Effector memory CD8-positive, alpha-beta T cell (primary cell): ENCODE data around the gene LGI1.

Experiments used
- ATAC-seq: fragments of 150-1000 bp; cut with Tn5 transposase; replicated peaks from 2 replicates; pipeline ENCODE4 v1.10.0; 2021; ENCODE audit warnings: mild to moderate bottlenecking, moderate library complexity
- DNase-seq, 3 experiments: peaks; one replicate each; pipeline ENCODE4 v3.0.0; 2021
- H3K27ac Mint-ChIP-seq, 2 donors: one replicate each; pipeline ENCODE4 v1.8.0; 2022; ENCODE audit warnings: mild to moderate bottlenecking in 2 of 2, mixed read lengths in 2 of 2, moderate library complexity in 2 of 2
- H3K27me3 Mint-ChIP-seq, 2 donors: one replicate each; pipeline ENCODE4 v1.8.0; 2022; ENCODE audit warnings: mixed read lengths in 2 of 2
- H3K36me3 Mint-ChIP-seq: one replicate; pipeline ENCODE4 v1.8.0; 2022; ENCODE audit warnings: mild to moderate bottlenecking, moderate library complexity, mixed read lengths; ENCODE audit not compliant: insufficient read depth
- H3K4me1 Mint-ChIP-seq, 2 donors: one replicate each; pipeline ENCODE4 v1.8.0; 2022; ENCODE audit warnings: low read depth in 2 of 2, mixed read lengths in 2 of 2
- H3K4me3 Mint-ChIP-seq, 2 donors: one replicate each; pipeline ENCODE4 v1.8.0; 2022; ENCODE audit warnings: mild to moderate bottlenecking in 2 of 2, mixed read lengths in 2 of 2, moderate library complexity in 2 of 2
- H3K9me3 Mint-ChIP-seq, 2 donors: one replicate each; pipeline ENCODE4 v1.8.0; 2022; ENCODE audit warnings: mixed read lengths in 2 of 2
- total RNA-seq, 9 experiments: gene quantifications; one replicate each; lab custom pipeline; 2026; lab: John Stamatoyannopoulos, UW

LGI1 gene
- total RNA-seq = 0 to 0.32 (median 0) reads per million in 9 experiments

GRCh38 chr10:93757801-93758507 is at the start of gene LGI1:
LGI1 (plus strand) TSS chr10:93757936; CDS start chr10:93758145, 209 bp downstream.
- ATAC-seq (no peak), DNase-seq (no peak)
- Mint-ChIP-seq H3K27ac (no peak within 1 kb of the TSS), H3K4me1 (peaks cover 1 to 5% of the 10 kb centered on the region in 2 donors), H3K36me3 (no peaks in the 10 kb centered on the region), H3K27me3 (peaks cover 61 to 90% of the 10 kb centered on the region in 2 donors), H3K4me3 (no peak within 1 kb of the TSS), H3K9me3 (no peaks in the 10 kb centered on the region)

- Mint-ChIP-seq H3K27ac (no peak overlapping the region), H3K4me3 (no peak overlapping the region), H3K9me3 (no peaks in the 10 kb centered on the region), H3K4me1 (no peaks in the 10 kb centered on the region), H3K36me3 (no peaks in the 10 kb centered on the region), H3K27me3 (peaks cover 0 to 24% of the 10 kb centered on the region in 2 donors)
- DNase-seq (no peak), ATAC-seq (no peak)
These were observed 47.3 kb upstream of the LGI1 start for GRCh38 chr10:93710333-93710909.

GRCh38 chr10:93711891-93712290 is 45.8 kb upstream of the LGI1 start:
- H3K4me3 Mint-ChIP-seq = no peak overlapping the region
- DNase-seq (no peak), ATAC-seq (no peak)
- no peak overlapping the region for H3K27ac Mint-ChIP-seq
- H3K4me1 Mint-ChIP-seq = no peaks in the 10 kb centered on the region
- H3K36me3 Mint-ChIP-seq = no peaks in the 10 kb centered on the region
- H3K9me3 Mint-ChIP-seq = no peaks in the 10 kb centered on the region
- H3K27me3 Mint-ChIP-seq = peaks cover 0 to 24% of the 10 kb centered on the region in 2 donors

DNA sequence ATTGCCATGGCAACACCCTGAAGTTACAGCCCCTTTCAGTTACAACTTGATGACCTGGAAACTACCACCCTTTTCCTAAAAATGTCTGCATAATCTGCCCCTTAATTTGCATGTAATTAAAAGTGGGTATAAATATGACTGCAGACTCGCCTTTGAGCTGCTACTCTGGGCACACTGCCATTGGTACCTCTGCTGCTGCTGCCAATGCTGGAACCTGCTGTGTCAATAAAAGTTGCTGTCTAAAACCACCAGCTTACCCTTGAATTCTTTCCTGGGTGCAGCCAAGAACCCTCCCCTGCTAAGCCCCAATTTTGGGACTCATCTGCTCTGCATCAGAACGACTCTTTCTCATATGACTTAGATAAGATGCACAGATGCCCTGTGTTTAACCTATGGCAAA is 45.1 kb upstream of the LGI1 start:
- Mint-ChIP-seq H3K27ac (no peak overlapping the region), H3K27me3 (peaks cover 0 to 28% of the 10 kb centered on the region in 2 donors), H3K4me1 (no peaks in the 10 kb centered on the region), H3K4me3 (no peak overlapping the region), H3K9me3 (no peaks in the 10 kb centered on the region), H3K36me3 (no peaks in the 10 kb centered on the region)
- ATAC-seq (no peak), DNase-seq (no peak)

DNA sequence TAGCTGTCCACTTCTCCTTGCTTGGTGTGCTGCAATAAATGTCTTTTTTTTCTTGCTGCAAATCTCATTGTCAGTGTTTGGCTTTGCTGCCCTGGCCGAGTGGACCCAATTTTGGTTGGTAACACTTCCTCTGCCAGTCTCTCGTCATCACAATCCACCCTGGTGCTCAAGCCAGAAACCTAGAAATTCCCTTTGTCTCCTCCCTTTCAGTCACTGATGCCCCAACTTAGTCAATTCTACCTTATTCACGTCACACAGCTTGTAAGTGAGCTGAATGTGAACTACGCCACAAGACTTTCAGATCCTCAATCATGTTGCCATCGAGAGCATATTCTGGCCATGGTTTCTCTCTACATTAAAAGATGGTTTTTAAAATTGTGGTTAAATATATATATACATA is 42.4 kb upstream of the LGI1 start:
- Mint-ChIP-seq H3K27ac (no peak overlapping the region), H3K4me3 (no peak overlapping the region), H3K36me3 (no peaks in the 10 kb centered on the region), H3K4me1 (no peaks in the 10 kb centered on the region), H3K27me3 (peaks cover 17 to 48% of the 10 kb centered on the region in 2 donors), H3K9me3 (no peaks in the 10 kb centered on the region)
- ATAC-seq = no peak
- no peak for DNase-seq

GRCh38 chr10:93716766-93717165 is 41.0 kb upstream of the LGI1 start:
- Mint-ChIP-seq H3K27me3 (peaks cover 24 to 59% of the 10 kb centered on the region in 2 donors), H3K27ac (no peak overlapping the region), H3K36me3 (no peaks in the 10 kb centered on the region), H3K9me3 (no peaks in the 10 kb centered on the region), H3K4me1 (no peaks in the 10 kb centered on the region), H3K4me3 (no peak overlapping the region)
- DNase-seq (no peak), ATAC-seq (no peak)

DNA sequence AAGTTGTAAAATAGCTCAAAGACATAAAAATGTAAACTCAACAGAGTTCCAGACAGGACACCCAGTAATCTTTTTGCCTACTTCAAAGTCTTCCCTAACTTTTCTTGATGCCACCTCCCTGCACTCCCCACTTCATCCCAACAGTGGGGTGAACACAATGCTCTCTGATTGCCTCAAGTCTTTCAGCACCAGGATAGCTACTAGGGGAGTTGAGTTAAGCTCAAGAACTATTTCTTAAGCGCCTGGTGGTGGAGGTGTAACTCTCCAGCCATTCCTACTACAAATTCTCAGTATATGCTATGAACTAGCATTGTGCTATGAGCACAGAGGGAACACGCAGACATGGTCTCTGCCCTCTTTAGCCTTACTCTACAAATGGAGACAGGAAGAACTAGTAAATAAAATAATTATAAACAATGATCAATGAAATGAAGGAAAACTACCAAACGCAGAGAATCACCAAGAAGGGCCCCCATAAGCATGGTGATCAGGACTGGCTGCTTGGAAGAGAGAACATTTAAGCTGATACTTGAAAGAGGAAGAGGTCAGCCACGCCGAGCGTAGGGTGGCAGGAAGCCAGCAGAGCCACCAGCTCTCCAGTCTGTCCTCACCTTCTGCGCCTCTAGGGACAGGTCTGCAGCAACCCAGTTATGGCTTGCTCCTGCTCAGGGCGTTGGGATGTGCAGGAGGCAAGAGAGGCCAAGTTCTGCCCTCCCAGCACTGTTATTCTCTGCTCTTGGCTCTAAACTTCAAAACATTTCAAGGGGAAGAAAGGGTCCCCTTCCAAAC is 38.6 kb upstream of the LGI1 start:
- Mint-ChIP-seq H3K27ac (no peak overlapping the region), H3K4me3 (no peak overlapping the region), H3K4me1 (no peaks in the 10 kb centered on the region), H3K9me3 (no peaks in the 10 kb centered on the region), H3K36me3 (no peaks in the 10 kb centered on the region), H3K27me3 (peaks cover 31 to 58% of the 10 kb centered on the region in 2 donors)
- DNase-seq (no peak), ATAC-seq (no peak)

DNA sequence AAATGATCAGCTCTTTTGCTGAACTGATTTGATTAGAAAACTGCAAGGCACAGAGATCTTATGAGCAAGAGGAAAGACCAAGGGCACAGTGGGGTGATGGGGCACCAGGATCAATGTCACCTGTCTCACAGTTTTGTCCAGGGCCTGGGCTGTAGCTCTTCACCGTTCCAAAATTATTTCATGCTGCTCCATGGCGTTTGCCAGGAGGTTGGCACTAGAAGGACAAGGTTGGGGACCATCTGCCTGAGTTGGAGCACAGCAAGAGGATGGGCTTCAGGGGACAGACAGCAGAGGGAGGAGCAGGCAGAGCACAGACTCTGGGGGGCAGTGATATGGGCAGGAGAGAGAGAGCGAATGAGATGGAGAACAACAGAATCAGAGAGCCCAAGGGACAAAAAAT is 37.8 kb upstream of the LGI1 start:
- DNase-seq (no peak), ATAC-seq (no peak)
- H3K4me1 Mint-ChIP-seq = no peaks in the 10 kb centered on the region
- H3K9me3 Mint-ChIP-seq = no peaks in the 10 kb centered on the region
- peaks cover 34 to 61% of the 10 kb centered on the region in 2 donors for H3K27me3 Mint-ChIP-seq
- no peak overlapping the region for H3K27ac Mint-ChIP-seq
- H3K4me3 Mint-ChIP-seq = no peak overlapping the region
- no peaks in the 10 kb centered on the region for H3K36me3 Mint-ChIP-seq

DNA sequence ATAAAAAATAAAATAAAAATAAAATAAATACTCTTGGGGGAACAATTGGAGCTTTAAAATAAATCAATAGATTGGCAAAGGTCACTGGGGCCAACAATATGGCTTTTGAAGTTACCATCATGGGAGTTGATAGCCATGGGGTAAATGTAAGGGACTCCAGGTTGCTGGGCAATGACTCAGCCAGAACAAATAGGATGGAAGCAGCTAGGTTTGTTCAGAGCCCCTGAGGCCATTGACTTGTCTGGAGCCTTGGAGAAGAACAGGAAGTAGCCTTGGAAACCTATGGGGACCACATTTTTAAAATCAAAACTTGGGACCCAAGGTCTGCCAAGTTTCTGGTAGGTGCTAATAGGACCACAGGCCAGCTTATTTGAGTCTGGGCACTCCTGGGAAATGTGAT is 35.2 kb upstream of the LGI1 start:
- Mint-ChIP-seq H3K4me3 (no peak overlapping the region), H3K9me3 (no peaks in the 10 kb centered on the region), H3K27me3 (peaks cover 57 to 68% of the 10 kb centered on the region in 2 donors), H3K27ac (no peak overlapping the region), H3K36me3 (no peaks in the 10 kb centered on the region), H3K4me1 (no peaks in the 10 kb centered on the region)
- ATAC-seq (no peak), DNase-seq (no peak)

DNA sequence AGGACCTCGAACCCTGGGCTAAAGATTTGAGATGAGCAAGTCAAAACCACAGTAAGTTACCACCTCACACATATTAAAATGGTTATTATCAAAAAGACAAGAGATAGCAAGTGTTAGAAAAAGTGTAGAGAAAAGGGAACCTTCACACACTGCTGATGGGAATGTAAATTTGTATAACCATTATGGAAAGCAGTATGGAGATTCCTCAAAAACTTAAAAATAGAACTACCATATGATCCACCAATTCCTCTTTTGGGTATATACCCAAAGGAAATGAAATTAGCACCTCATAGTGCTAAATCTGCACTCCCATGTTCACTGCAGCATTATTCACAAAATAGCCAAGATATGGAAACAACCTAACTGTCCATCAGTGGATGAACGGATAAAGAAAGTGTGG is 34.6 kb upstream of the LGI1 start:
- DNase-seq (no peak), ATAC-seq (no peak)
- H3K4me3 Mint-ChIP-seq = no peak overlapping the region
- H3K27ac Mint-ChIP-seq = no peak overlapping the region
- H3K36me3 Mint-ChIP-seq = no peaks in the 10 kb centered on the region
- no peaks in the 10 kb centered on the region for H3K9me3 Mint-ChIP-seq
- H3K27me3 Mint-ChIP-seq = peaks cover 63 to 71% of the 10 kb centered on the region in 2 donors
- no peaks in the 10 kb centered on the region for H3K4me1 Mint-ChIP-seq

- Mint-ChIP-seq H3K27ac (no peak overlapping the region), H3K9me3 (no peaks in the 10 kb centered on the region), H3K36me3 (no peaks in the 10 kb centered on the region), H3K4me3 (no peak overlapping the region), H3K4me1 (no peaks in the 10 kb centered on the region), H3K27me3 (peaks cover 63 to 75% of the 10 kb centered on the region in 2 donors)
- ATAC-seq = no peak
- DNase-seq = no peak
These were observed 31.7 kb upstream of the LGI1 start for GRCh38 chr10:93726024-93726423.

DNA sequence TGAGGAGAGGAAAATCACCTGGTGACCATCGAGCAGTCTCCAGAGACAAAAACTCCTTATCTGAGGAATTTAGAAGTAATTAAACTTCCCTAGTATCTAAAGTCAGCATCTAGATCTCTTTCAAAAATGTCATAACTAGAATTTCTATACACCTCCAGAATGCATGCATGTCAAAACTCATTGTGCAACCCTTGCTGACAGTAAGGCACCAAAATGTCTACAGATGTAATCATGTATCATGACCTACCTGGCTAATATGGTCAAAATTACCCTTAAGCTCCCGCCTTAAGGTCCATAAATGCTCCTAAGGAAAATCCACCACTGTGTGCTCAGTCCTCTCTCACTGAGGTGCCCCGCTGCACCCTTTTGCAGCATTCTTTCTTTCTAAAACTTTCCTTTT is 16.4 kb upstream of the LGI1 start:
- Mint-ChIP-seq H3K4me1 (peaks cover 0 to 2% of the 10 kb centered on the region in 2 donors), H3K36me3 (no peaks in the 10 kb centered on the region), H3K27me3 (peaks cover 17 to 32% of the 10 kb centered on the region in 2 donors), H3K9me3 (no peaks in the 10 kb centered on the region), H3K4me3 (no peak overlapping the region), H3K27ac (no peak overlapping the region)
- ATAC-seq = no peak
- no peak for DNase-seq

DNA sequence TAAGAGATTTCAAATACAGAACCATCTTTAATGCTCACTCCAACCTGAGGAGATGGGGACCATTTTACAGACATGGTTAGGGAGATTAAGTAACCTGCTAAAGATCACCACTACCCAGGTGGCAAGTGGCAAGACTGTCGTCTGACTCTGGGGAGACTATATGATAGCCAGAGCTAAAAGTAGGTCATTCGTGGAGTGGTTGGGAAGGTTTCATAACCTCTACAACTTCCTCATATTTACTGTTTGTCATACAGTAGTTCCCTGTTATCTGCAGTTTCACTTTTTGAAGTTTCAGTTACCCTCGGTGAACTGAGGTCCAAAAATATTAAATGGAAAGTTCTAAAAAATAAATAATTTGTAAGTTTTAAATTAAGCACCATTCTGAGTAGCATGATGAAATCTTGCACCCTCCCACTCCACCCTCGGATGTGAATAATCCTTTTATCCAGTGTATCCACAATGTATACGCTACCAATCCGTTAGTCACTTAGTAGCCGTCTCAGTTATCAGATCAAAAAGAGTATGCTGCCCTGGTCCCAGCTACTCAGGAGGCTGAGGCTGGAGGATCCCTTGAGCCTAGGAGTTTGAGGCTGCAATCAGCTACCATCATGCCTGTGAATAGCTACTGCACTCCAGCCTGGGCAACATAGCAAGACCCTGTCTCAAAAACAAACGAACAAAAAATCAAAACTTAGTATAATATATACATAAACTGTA is 14.9 kb upstream of the LGI1 start:
- Mint-ChIP-seq H3K4me3 (no peak overlapping the region), H3K27me3 (peaks cover 17 to 27% of the 10 kb centered on the region in 2 donors), H3K36me3 (no peaks in the 10 kb centered on the region), H3K4me1 (peaks cover 0 to 2% of the 10 kb centered on the region in 2 donors), H3K27ac (no peak overlapping the region), H3K9me3 (no peaks in the 10 kb centered on the region)
- peak; percentile 26 for ATAC-seq
- DNase-seq = no peak
